KMS-11 (cell line): ENCODE data around the gene TSSK1B.

Experiments
- H2AFZ ChIP-seq: fragments of 200-600 bp; sonication (generic); 2 replicates; pipeline ENCODE4 v1.6.1; 2016; ENCODE audit warnings: antibody characterized with exemption, mixed run types, low read depth
- H3K27ac ChIP-seq: fragments of 200-600 bp; sonication (generic); 2 replicates; pipeline ENCODE4 v1.6.1; 2016; ENCODE audit warnings: mild to moderate bottlenecking, mixed run types
- H3K27me3 ChIP-seq: fragments of 200-600 bp; sonication (generic); 2 replicates; pipeline ENCODE4 v1.6.1; 2017; ENCODE audit warnings: mild to moderate bottlenecking, low read depth, mixed run types, moderate library complexity; ENCODE audit not compliant: insufficient read depth
- H3K36me3 ChIP-seq: fragments of 200-600 bp; sonication (generic); 2 replicates; pipeline ENCODE4 v1.6.1; 2017; ENCODE audit warnings: mild to moderate bottlenecking, mixed run types; ENCODE audit not compliant: insufficient read depth
- H3K4me1 ChIP-seq: fragments of 200-600 bp; sonication (generic); 2 replicates; pipeline ENCODE4 v1.6.1; 2016; ENCODE audit warnings: mild to moderate bottlenecking, low read depth, mixed run types; ENCODE audit not compliant: poor library complexity, severe bottlenecking
- H3K4me2 ChIP-seq: fragments of 200-600 bp; sonication (generic); 2 replicates; pipeline ENCODE4 v1.7.0; 2016; ENCODE audit warnings: mild to moderate bottlenecking, mixed run types
- H3K4me3 ChIP-seq: fragments of 200-600 bp; sonication (generic); IDR thresholded peaks from 2 replicates; pipeline ENCODE4 v1.6.1; 2017; ENCODE audit warnings: low read depth, low read length, mixed read lengths; ENCODE audit not compliant: insufficient read depth
- H3K79me2 ChIP-seq: fragments of 200-600 bp; sonication (generic); 2 replicates; pipeline ENCODE4 v1.6.1; 2016; ENCODE audit warnings: low read depth, mixed run types; ENCODE audit not compliant: insufficient read depth
- H3K9ac ChIP-seq: fragments of 200-600 bp; sonication (generic); 2 replicates; pipeline ENCODE4 v1.6.1; 2016; ENCODE audit warnings: mild to moderate bottlenecking, mixed run types
- H4K20me1 ChIP-seq: fragments of 200-600 bp; sonication (generic); 2 replicates; pipeline ENCODE4 v1.6.1; 2016; ENCODE audit warnings: mild to moderate bottlenecking, mixed run types; ENCODE audit not compliant: insufficient read depth
- CTCF ChIP-seq: fragments of 200-600 bp; sonication (generic); conservative IDR thresholded peaks from 2 replicates; pipeline ENCODE4 v1.6.1; 2017; ENCODE audit warnings: low read depth, mild to moderate bottlenecking, antibody characterized with exemption, low read length, moderate library complexity, mixed read lengths

The TSSK1B gene

GRCh38 chr5:113450462-113450861 is 15.7 kb upstream of the TSSK1B start:
- H3K4me1 ChIP-seq = no peaks in the 10 kb centered on the region
- H3K27me3 ChIP-seq = no peaks in the 10 kb centered on the region
- no peak overlapping the region for H3K4me2 ChIP-seq
- no peaks in the 10 kb centered on the region for H3K79me2 ChIP-seq
- no peaks in the 10 kb centered on the region for H3K36me3 ChIP-seq
- H3K27ac ChIP-seq = no peak overlapping the region
- no peak overlapping the region for H3K4me3 ChIP-seq
- TF ChIP-seq CTCF = no peak
- no peak overlapping the region for H3K9ac ChIP-seq
- no peak overlapping the region for H2AFZ ChIP-seq
- H4K20me1 ChIP-seq = no peaks in the 10 kb centered on the region

- Histone ChIP-seq H3K36me3 (no peaks in the 10 kb centered on the region), H4K20me1 (no peaks in the 10 kb centered on the region), H3K9ac (no peak overlapping the region), H2AFZ (no peak overlapping the region), H3K4me1 (no peaks in the 10 kb centered on the region), H3K4me3 (no peak overlapping the region), H3K27me3 (no peaks in the 10 kb centered on the region), H3K4me2 (no peak overlapping the region), H3K27ac (no peak overlapping the region), H3K79me2 (no peaks in the 10 kb centered on the region)
- no peak for TF ChIP-seq CTCF
Observed at GRCh38 chr5:113448252-113448651, 13.5 kb upstream of the TSSK1B start.

DNA sequence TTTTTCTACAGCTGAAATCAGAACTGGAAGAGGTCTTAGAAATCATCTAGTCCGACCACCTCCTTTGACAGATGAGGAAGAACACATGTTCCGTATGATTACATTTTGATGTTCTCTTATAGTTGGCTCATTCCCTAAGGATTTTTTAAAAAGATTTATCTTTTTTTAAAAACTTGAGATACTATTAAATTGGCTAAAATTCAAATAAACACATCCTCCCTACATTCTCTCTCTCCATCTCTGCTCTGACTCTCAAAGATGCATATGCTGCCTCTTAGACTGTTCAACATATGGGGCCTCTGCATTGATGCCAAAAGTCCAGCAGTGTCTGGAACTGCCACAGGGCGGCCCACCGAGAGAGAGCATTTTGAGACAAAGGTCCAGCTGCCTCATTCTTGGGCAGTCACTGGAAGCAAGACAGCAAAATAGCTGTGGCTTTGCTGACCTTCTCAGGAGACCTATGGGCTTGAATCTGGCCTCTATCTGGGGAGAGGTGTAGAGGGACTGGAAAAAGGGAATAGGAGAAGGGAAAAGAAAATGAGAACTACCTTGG is 12.8 kb upstream of the TSSK1B start:
- Histone ChIP-seq H3K79me2 (no peaks in the 10 kb centered on the region), H3K4me3 (no peak overlapping the region), H4K20me1 (no peaks in the 10 kb centered on the region), H3K36me3 (no peaks in the 10 kb centered on the region), H3K4me1 (no peaks in the 10 kb centered on the region), H3K4me2 (no peak overlapping the region), H3K27ac (no peak overlapping the region), H2AFZ (no peak overlapping the region), H3K27me3 (no peaks in the 10 kb centered on the region), H3K9ac (no peak overlapping the region)
- no peak for TF ChIP-seq CTCF

- Histone ChIP-seq H3K4me3 (no peak overlapping the region), H3K36me3 (no peaks in the 10 kb centered on the region), H2AFZ (no peak overlapping the region), H3K9ac (no peak overlapping the region), H3K4me1 (no peaks in the 10 kb centered on the region), H3K27me3 (no peaks in the 10 kb centered on the region), H3K27ac (no peak overlapping the region), H3K4me2 (no peak overlapping the region), H4K20me1 (no peaks in the 10 kb centered on the region), H3K79me2 (no peaks in the 10 kb centered on the region)
- no peak for TF ChIP-seq CTCF
Observed at GRCh38 chr5:113446358-113446927, 11.7 kb upstream of the TSSK1B start.
